Subcutaneous abdominal adipose tissue (tissue), 5 donors: ENCODE results near the gene RAB33A.

Source experiments
- H3K27ac ChIP-seq: one replicate; pipeline ENCODE4 v1.7.0; 2013; ENCODE audit warnings: low read depth, mild to moderate bottlenecking, inconsistent platforms, low read length, moderate library complexity
- H3K27me3 ChIP-seq, 5 donors: one replicate each; pipeline ENCODE4 v1.7.0; 2013; ENCODE audit warnings: low read length in 5 of 5, inconsistent platforms in 1 of 5; ENCODE audit not compliant: control insufficient read depth in 5 of 5, insufficient read depth in 4 of 5
- H3K36me3 ChIP-seq, 5 donors: one replicate each; pipeline ENCODE4 v1.7.0; 2013; ENCODE audit warnings: low read length in 5 of 5; ENCODE audit not compliant: control insufficient read depth in 5 of 5, insufficient read depth in 5 of 5
- H3K4me1 ChIP-seq, 5 donors: one replicate each; pipeline ENCODE4 v1.7.0; 2013; ENCODE audit warnings: low read length in 5 of 5, mild to moderate bottlenecking in 3 of 5, moderate library complexity in 1 of 5; ENCODE audit not compliant: control insufficient read depth in 5 of 5, insufficient read depth in 5 of 5
- H3K4me3 ChIP-seq, 5 donors: one replicate each; pipeline ENCODE4 v1.7.0; 2013; ENCODE audit warnings: low read length in 5 of 5, low read depth in 1 of 5
- H3K9ac ChIP-seq, 5 donors: one replicate each; pipeline ENCODE4 v1.7.0; 2013; ENCODE audit warnings: low read length in 5 of 5, mild to moderate bottlenecking in 4 of 5, moderate library complexity in 3 of 5
- H3K9me3 ChIP-seq, 5 donors: one replicate each; pipeline ENCODE4 v1.7.0; 2013; ENCODE audit warnings: low read length in 5 of 5; ENCODE audit not compliant: control insufficient read depth in 5 of 5
- donor health status: healthy.
- donor health status: healthy.
- donor health status: healthy.
- donor health status: healthy.
- donor health status: healthy.

RAB33A gene

DNA sequence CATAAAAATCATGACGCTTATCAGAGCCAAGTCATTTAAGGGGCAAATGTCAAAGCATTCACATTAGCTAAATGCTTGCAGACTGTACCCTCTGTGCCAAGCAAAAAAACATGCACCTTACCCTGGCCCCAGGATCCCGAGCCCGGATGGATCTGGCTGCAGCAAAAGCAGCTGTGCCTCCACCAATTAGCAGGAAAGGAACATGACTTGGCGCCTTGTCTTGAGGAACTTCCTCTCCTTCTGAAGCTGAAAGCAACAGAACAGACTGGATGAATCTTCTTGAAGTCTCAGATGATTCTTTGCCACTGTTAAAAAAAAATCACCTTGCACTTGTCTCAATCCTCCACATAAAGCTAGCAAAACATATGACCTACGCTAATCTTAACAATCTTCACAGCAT is 24.1 kb upstream of the RAB33A start:
- Histone ChIP-seq H3K27ac (no peak overlapping the region), H3K27me3 (peaks cover 0 to 5% (median 0%) of the 10 kb centered on the region in 5 donors), H3K4me1 (no peaks in the 10 kb centered on the region), H3K9me3 (no peaks in the 10 kb centered on the region), H3K9ac (no peak overlapping the region), H3K36me3 (peaks cover 15 to 46% (median 20%) of the 10 kb centered on the region in 5 donors), H3K4me3 (no peak overlapping the region)

DNA sequence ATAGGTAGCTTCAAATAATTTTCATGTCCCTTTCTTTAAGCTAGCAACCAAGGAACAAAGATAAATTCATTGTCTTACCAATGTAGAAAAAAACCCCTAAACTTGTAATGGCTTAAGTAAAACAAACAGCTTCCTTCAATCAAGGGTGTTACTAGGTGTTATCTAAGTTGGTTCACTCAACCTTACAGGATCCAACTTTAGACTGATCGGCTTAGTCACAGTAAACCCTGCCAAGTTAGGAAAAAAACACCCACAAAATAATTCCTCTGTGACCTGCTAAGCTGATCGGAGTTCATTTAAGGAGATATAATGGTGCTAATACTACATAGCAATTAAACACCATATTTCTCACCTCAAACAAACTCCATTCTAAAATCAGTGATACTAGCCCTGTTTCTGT is 16.2 kb upstream of the RAB33A start:
- Histone ChIP-seq H3K36me3 (peaks cover 0 to 3% (median 0%) of the 10 kb centered on the region in 5 donors), H3K9me3 (no peaks in the 10 kb centered on the region), H3K27ac (no peak overlapping the region), H3K4me3 (no peak overlapping the region), H3K4me1 (peaks cover 0 to 2% (median 0%) of the 10 kb centered on the region in 5 donors), H3K9ac (no peak overlapping the region), H3K27me3 (no peaks in the 10 kb centered on the region)

DNA sequence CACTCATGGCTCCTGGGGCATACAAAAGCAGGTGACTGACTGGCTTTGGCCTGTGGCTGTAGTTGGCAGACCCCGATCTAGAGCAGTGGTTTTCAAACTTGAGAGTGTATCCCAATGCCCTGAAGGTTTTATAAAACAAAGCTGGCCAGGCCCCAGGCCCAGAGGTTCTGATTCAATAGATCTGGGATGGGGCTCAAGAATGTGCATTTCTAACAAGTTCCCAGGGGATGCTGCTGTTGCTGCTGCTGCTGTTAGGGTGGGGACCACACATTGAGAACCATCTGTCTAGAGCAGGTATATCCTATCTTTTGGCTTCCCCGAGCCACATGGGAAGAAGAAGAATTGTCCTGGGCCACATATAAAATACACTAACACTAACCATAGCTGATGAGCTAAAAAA is 13.5 kb upstream of the RAB33A start:
- H3K27me3 ChIP-seq, result no peaks in the 10 kb centered on the region
- peaks cover 0 to 3% (median 0%) of the 10 kb centered on the region in 5 donors for H3K36me3 ChIP-seq

DNA sequence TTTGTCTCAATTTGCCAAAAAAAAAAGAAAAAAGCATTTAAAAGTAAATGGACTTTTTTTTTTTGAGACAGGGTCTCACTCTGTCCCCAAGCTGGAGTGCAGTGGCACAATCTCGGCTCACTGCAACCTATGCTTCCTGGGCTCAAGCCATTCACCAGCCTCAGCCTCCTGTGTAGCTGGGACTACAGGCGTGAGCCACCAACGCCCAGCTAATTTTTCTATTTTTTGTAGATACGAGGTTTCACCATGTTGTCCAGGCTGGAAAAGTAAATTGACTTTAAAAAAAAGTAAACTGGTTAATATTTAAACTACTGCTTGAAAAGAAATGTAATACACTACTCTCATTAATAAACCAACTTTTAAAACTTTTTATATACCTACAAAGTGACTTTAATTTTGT is 12.0 kb upstream of the RAB33A start:
- H3K27me3 ChIP-seq, result no peaks in the 10 kb centered on the region
- no peak overlapping the region for H3K4me3 ChIP-seq
- H3K4me1 ChIP-seq, result peaks cover 0 to 15% (median 10%) of the 10 kb centered on the region in 5 donors
- peaks cover 0 to 3% (median 0%) of the 10 kb centered on the region in 5 donors for H3K36me3 ChIP-seq
- H3K9me3 ChIP-seq, result no peaks in the 10 kb centered on the region
- H3K9ac ChIP-seq, result no peak overlapping the region
- H3K27ac ChIP-seq, result no peak overlapping the region

More for the DNA sequence above, 13.5 kb upstream of the RAB33A start:
- peaks cover 0 to 8% (median 2%) of the 10 kb centered on the region in 5 donors for H3K4me1 ChIP-seq
- no peak overlapping the region for H3K27ac ChIP-seq
- H3K9me3 ChIP-seq, result no peaks in the 10 kb centered on the region
- no peak overlapping the region for H3K4me3 ChIP-seq
- H3K9ac ChIP-seq, result no peak overlapping the region

DNA sequence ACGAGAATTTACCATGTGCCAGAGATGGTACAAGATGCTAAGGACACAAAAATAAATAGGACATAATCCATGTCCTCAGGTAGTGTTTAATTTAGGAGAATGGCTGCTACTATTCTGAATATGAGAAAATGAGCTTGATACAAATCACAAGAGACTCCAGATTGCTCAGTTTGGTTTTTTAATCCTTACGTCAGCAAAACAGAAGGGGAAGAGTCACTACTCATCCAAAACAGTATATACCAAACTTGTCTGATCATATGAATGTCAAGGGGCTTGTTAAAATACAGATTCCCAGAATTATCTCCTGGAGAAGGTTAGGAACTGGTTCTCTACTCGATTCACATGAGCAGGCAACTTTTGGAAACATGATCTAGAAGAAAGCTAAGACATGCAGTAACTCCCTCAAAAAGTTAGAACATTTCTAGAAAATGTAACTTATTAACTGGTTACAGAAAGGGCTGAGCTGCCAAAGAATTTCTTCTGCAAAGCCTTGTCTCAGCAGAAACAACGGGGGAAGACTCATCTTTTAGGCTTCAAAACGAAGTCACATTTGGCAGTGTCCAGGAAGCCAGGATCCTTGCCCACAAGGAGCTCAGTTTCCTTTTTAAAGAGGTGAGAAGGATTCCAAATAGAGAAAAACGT is 9.5 kb upstream of the RAB33A start:
- H3K9me3 ChIP-seq, result peaks cover 0 to 6% (median 0%) of the 10 kb centered on the region in 5 donors
- H3K27ac ChIP-seq, result no peak overlapping the region
- H3K4me1 ChIP-seq, result peaks cover 3 to 23% (median 16%) of the 10 kb centered on the region in 5 donors
- no peaks in the 10 kb centered on the region for H3K27me3 ChIP-seq
- H3K4me3 ChIP-seq, result no peak overlapping the region
- H3K9ac ChIP-seq, result no peak overlapping the region
- H3K36me3 ChIP-seq, result no peaks in the 10 kb centered on the region

DNA sequence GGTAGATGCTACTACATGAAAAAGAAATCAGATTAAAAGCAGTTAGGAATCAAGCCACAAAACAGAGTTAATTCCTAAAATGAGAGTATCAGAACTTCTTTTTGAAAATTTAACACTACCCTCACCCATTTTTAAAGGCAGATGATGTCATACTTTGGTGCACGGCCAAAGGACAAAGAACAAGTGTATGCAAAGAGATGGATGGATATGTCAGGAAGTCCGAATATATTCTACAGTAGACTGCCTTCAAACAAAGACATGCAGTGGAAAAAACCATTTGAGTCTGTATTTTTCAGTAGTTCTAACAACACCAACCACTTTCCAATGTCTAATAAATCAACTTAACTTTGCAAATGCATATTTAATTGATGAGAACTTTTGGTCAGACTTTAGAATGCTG is 8.4 kb upstream of the RAB33A start:
- no peak overlapping the region for H3K27ac ChIP-seq
- no peaks in the 10 kb centered on the region for H3K36me3 ChIP-seq
- H3K9me3 ChIP-seq, result peaks cover 0 to 6% (median 0%) of the 10 kb centered on the region in 5 donors
- no peaks in the 10 kb centered on the region for H3K27me3 ChIP-seq
- peaks cover 3 to 23% (median 16%) of the 10 kb centered on the region in 5 donors for H3K4me1 ChIP-seq
- H3K4me3 ChIP-seq, result no peak overlapping the region
- H3K9ac ChIP-seq, result no peak overlapping the region

DNA sequence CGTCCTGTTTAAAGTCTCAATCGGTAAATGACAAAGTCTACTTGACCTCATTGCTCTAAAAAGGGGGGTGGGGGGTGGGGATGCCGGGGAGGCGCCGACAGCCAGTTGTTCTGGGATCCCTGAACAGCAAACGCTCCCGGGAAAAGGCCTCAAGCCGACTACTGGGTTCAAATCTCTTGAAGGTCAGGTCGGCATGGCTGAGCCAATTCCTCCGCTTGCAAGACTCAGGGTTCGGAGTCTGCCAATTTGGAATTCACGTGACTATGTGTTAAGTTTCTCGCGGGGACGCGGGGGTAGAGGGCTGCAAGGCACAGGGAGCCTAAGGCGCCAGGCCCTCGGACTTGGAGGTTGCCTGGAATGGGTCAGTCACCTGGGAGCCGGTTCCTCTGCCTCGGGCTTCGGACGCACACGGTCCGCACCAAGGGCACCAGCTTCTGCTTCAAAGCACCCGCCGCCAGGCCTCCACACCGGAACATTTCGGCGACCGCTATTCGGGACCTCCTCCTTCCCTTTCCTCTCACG is 6.5 kb upstream of the RAB33A start:
- H3K36me3 ChIP-seq, result no peaks in the 10 kb centered on the region
- peak overlapping the region; percentile 68 to 84 (median 76) for H3K9ac ChIP-seq
- peak overlapping the region; percentile 84 for H3K27ac ChIP-seq
- peaks cover 3 to 23% (median 16%) of the 10 kb centered on the region in 5 donors for H3K4me1 ChIP-seq
- H3K27me3 ChIP-seq, result peaks cover 0 to 3% (median 0%) of the 10 kb centered on the region in 5 donors
- peak overlapping the region; percentile 66 to 78 (median 67) for H3K4me3 ChIP-seq
- H3K9me3 ChIP-seq, result peaks cover 0 to 6% (median 0%) of the 10 kb centered on the region in 5 donors

DNA sequence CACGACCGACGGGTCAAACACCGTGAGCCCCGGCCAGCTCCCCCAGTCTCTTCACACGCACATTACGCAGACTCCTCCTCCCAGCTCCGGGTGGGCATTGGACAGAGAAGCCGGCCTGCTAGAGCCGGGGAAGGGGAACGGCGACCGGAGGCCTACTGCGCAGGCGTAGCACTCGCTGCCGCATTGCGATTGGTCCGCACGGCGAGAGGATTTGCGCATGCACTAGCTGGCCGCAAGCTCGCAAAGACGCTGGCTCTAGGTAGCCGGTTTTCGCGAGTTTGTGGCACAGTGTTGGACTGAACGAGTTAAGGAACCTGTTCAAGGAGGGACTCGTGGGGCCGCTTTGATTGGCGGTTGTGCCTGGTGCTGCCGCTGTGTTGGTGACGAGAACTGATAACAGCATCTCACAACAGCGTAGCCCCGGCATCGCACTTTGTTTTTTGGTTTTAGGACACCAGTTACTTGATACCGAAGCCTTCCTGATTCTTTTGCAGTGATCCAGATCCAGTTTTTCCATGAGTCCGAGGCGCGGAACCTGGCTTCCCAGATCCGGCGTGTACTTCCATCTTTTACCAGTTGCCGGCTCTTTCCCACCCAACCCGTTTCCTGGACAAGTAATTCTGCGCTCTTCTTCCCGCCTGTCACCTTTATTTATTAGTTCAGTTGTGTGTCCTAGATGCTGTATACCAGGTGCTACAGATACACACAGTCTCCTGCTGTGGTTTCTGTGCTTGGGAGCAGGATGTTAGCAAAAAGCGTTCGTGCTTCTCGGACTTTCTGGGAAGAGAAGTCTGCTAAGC is 5.9 kb upstream of the RAB33A start, which contains the start of gene AIFM1:
Gene AIFM1, minus strand, starts transcription at position 139 of the 800 bp plus-strand sequence. CDS start 185 bp downstream, outside the sequence.
- peak within 1 kb of the TSS; percentile 66 to 78 (median 67) for H3K4me3 ChIP-seq
- peaks cover 0 to 8% (median 3%) of the 10 kb centered on the region in 5 donors for H3K27me3 ChIP-seq
- peak within 1 kb of the TSS; percentile 68 to 84 (median 76) for H3K9ac ChIP-seq
- peaks cover 0 to 6% (median 0%) of the 10 kb centered on the region in 5 donors for H3K9me3 ChIP-seq
- H3K4me1 ChIP-seq, result peaks cover 3 to 25% (median 18%) of the 10 kb centered on the region in 5 donors
- H3K27ac ChIP-seq, result peak within 1 kb of the TSS; percentile 84
- H3K36me3 ChIP-seq, result no peaks in the 10 kb centered on the region

DNA sequence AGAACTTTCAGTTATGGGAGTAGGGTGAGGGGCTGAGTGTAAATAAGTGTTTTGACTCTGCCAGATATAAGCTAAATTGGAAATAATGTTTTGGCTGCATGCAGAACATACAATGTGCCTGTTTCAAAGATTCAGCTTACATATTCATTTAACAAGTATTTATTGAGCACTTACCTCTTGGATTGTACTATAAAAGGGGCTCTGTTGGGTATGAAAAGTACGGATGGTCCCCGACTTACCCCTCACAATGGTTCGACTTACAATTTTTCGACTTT is 5.3 kb upstream of the RAB33A start:
- H3K9me3 ChIP-seq, result peaks cover 0 to 6% (median 0%) of the 10 kb centered on the region in 5 donors
- no peaks in the 10 kb centered on the region for H3K36me3 ChIP-seq
- peak overlapping the region; percentile 84 for H3K27ac ChIP-seq
- peak overlapping the region in 4 of 5 donors; percentile 55 to 64 (median 60) for H3K9ac ChIP-seq
- peak overlapping the region; percentile 48 to 78 (median 67) for H3K4me3 ChIP-seq
- peaks cover 3 to 29% (median 23%) of the 10 kb centered on the region in 5 donors for H3K4me1 ChIP-seq
- peaks cover 0 to 8% (median 3%) of the 10 kb centered on the region in 5 donors for H3K27me3 ChIP-seq

DNA sequence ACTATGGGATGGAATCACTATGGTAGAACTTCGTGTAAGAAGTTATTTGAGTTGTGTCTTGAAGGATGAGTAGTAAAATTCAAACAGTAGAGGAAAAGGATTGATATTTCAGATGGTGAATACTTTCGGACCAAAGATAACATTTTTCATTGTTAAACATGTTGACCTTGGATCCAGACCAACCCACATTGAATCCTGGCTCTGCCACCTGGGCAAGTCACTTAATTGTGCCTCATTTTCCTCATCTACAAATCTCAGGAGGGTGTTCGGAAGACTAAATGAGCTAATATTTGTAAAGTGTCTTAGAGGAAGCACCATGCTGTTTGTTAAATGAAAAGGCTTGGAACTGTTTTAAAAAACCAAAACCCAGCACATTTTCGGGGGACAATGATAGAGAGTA is 4.7 kb upstream of the RAB33A start:
- Histone ChIP-seq H3K9me3 (peaks cover 0 to 6% (median 0%) of the 10 kb centered on the region in 5 donors), H3K9ac (no peak overlapping the region), H3K36me3 (no peaks in the 10 kb centered on the region), H3K27ac (peak overlapping the region; percentile 84), H3K27me3 (peaks cover 3 to 10% (median 8%) of the 10 kb centered on the region in 5 donors), H3K4me3 (peak overlapping the region in 2 of 5 donors; percentile 67 to 78), H3K4me1 (peaks cover 3 to 32% (median 29%) of the 10 kb centered on the region in 5 donors)
